Measurements from ENCODE around the gene TMEM42. TPM values are rescaled to one million over a fixed set of nuclear protein-coding genes. Genes with fewer than 3 reads are reported as not detected.
"Not testable (repeated sequence)": the region's sequence is repeated elsewhere in the genome, so short reads cannot be mapped to it uniquely, and the experiment has no call there.

The TMEM42 gene
- polyA plus RNA-seq, 3 donors from 2014 or later, result 27.9 to 54.2 (median 43.3) TPM

GRCh38 chr3:44848634-44849033 lies 13.1 kb upstream of the TMEM42 start:
- H3K4me3 Mint-ChIP-seq, result no peak overlapping the region
- no peak for DNase-seq
- peaks cover 0 to 7% (median 0%) of the 10 kb centered on the region in 3 donors for H3K36me3 Mint-ChIP-seq
- H3K27me3 Mint-ChIP-seq (ENCODE audit: low read depth in 3 of 3), result no peaks in the 10 kb centered on the region
- no peaks in the 10 kb centered on the region for H3K9me3 Mint-ChIP-seq
- no peaks in the 10 kb centered on the region for H3K4me1 Mint-ChIP-seq
- H3K27ac Mint-ChIP-seq, result no peak overlapping the region

- not testable (repeated sequence) for DNase-seq; H3K4me3 Mint-ChIP-seq; H3K36me3 Mint-ChIP-seq; H3K27me3 Mint-ChIP-seq (ENCODE audit: low read depth in 3 of 3); H3K4me1 Mint-ChIP-seq; H3K9me3 Mint-ChIP-seq; H3K27ac Mint-ChIP-seq
Measured at GRCh38 chr3:44856663-44857062, 5.0 kb upstream of the TMEM42 start.

DNA sequence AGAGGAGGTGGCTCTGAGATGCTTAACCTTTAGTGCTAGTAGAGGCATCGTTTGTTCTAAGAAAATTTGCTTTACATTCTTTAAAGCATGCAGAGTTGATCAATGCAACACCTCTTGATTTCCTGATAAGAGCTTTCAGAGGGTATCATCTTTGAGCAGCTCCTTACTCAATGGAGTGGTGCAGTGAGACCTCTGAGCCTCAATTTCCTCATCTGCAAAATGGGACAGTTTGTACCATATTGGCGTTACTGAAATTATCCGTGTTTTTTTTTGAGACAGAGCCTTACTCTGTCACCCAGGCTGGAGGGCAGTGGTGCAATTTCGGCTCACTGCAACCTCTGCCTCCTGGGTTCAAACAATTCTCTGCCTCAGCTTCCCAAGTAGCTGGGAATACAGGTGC lies 1.6 kb upstream of the TMEM42 start:
- H3K9me3 Mint-ChIP-seq, result no peaks in the 10 kb centered on the region
- peaks cover 29 to 33% of the 10 kb centered on the region in 2 donors for H3K4me1 Mint-ChIP-seq
- peak overlapping the region in 2 of 5 donors; percentile 37 to 60 for H3K4me3 Mint-ChIP-seq
- no peak for DNase-seq
- H3K27ac Mint-ChIP-seq, result peak overlapping the region in 3 of 6 donors; percentile 9 to 64 (median 17)
- H3K27me3 Mint-ChIP-seq (ENCODE audit: low read depth in 3 of 3), result peaks cover 2 to 12% (median 5%) of the 10 kb centered on the region in 3 donors
- H3K36me3 Mint-ChIP-seq, result no peaks in the 10 kb centered on the region

GRCh38 chr3:44862226-44862637 lies 520 bp downstream of the TMEM42 start:
- peak overlapping the region; percentile 86 to 96 (median 94) for H3K27ac Mint-ChIP-seq
- peaks cover 2 to 15% (median 5%) of the 10 kb centered on the region in 3 donors for H3K27me3 Mint-ChIP-seq (ENCODE audit: low read depth in 3 of 3)
- H3K4me1 Mint-ChIP-seq, result peaks cover 48 to 54% of the 10 kb centered on the region in 2 donors
- H3K9me3 Mint-ChIP-seq, result no peaks in the 10 kb centered on the region
- no peak for DNase-seq
- H3K4me3 Mint-ChIP-seq, result peak overlapping the region; percentile 84 to 90 (median 87)
- H3K36me3 Mint-ChIP-seq, result peaks cover 0 to 4% (median 0%) of the 10 kb centered on the region in 3 donors

GRCh38 chr3:44865272-44866035 lies 3.7 kb downstream of the TMEM42 start:
- DNase-seq, result peak; percentile 21 to 37 (median 24)
- Mint-ChIP-seq H3K9me3 (no peaks in the 10 kb centered on the region), H3K4me1 (peaks cover 49 to 57% of the 10 kb centered on the region in 2 donors), H3K36me3 (peaks cover 0 to 7% (median 6%) of the 10 kb centered on the region in 3 donors), H3K4me3 (peak overlapping the region in 2 of 5 donors; percentile 10 to 13), H3K27me3 (ENCODE audit: low read depth in 3 of 3) (peaks cover 2 to 15% (median 5%) of the 10 kb centered on the region in 3 donors), H3K27ac (peak overlapping the region in 5 of 6 donors; percentile 25 to 73 (median 59))

GRCh38 chr3:44867421-44868111 lies 5.9 kb downstream of the TMEM42 start:
- Mint-ChIP-seq H3K4me3 (no peak overlapping the region), H3K36me3 (peaks cover 0 to 7% (median 6%) of the 10 kb centered on the region in 3 donors), H3K9me3 (no peaks in the 10 kb centered on the region), H3K27ac (no peak overlapping the region), H3K27me3 (ENCODE audit: low read depth in 3 of 3) (peaks cover 1 to 8% (median 2%) of the 10 kb centered on the region in 3 donors), H3K4me1 (peaks cover 39 to 46% of the 10 kb centered on the region in 2 donors)
- no peak for DNase-seq

DNA sequence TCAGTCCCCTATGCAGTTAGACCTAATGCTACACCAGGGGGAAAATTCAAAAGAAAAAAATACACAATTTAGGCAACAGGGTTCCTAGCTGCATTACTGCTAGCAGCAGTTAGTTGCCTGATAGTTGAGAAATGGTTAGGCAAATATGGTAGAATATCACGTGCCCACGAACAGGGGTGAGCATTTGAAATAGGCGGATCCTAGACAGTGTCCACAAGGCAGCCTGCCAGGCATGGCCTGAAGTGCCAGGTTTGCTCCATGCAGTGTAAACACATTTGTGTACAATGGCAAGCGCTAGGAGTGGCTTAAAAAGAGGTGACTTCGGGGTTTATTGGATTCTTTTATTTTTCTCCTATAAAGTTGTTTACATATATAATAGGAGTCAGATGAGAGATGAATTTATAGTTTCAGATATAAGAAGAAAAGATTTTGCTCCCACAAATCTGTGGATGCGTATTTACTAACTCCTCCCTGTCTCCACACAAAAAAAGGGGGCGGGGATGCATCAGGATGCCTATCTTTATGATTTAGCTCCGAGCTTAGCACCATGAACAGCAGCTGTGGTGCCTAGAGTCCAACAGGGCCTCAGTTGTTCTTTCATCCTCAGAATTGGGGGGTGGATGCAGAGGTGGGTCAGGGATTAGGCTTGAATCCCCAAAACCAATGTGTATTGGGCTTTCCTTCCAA lies 8.8 kb downstream of the TMEM42 start:
- Mint-ChIP-seq H3K4me3 (no peak overlapping the region), H3K27me3 (ENCODE audit: low read depth in 3 of 3) (peaks cover 0 to 4% (median 0%) of the 10 kb centered on the region in 3 donors), H3K9me3 (no peaks in the 10 kb centered on the region), H3K4me1 (peaks cover 16 to 20% of the 10 kb centered on the region in 2 donors), H3K36me3 (peaks cover 0 to 7% (median 6%) of the 10 kb centered on the region in 3 donors), H3K27ac (no peak overlapping the region)
- no peak for DNase-seq

- Mint-ChIP-seq H3K4me1 (no peaks in the 10 kb centered on the region), H3K27me3 (ENCODE audit: low read depth in 3 of 3) (peaks cover 0 to 4% (median 1%) of the 10 kb centered on the region in 3 donors), H3K27ac (no peak within 1 kb of the TSS), H3K9me3 (no peaks in the 10 kb centered on the region), H3K4me3 (no peak within 1 kb of the TSS), H3K36me3 (no peaks in the 10 kb centered on the region)
- no peak for DNase-seq
Measured at GRCh38 chr3:44874308-44874707, 12.6 kb downstream of the TMEM42 start, which contains the start of gene TGM4. TSS of gene TGM4 (plus strand) at chr3:44874608. CDS start at chr3:44874679, 71 bp downstream.

DNA sequence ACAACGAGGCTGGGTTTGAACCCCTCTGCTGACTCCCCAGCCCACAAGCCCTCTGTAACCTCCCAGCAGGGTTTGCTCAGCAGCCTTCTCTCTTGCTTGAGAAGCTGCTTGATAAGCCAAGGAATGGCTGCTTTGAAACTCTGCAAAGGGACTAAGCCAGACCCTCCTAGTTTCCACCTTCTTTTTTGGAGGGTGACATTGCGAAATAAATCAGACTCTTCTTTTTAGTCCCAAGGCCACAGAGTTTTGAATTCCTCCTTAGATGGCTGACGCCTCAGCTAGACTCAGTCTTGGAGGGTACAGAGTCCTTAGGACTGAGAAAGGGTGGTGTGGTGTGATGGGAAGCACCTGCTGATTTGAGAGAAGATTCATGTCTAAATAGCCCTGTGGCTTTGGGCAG lies 13.9 kb downstream of the TMEM42 start:
- peaks cover 0 to 4% (median 1%) of the 10 kb centered on the region in 3 donors for H3K27me3 Mint-ChIP-seq (ENCODE audit: low read depth in 3 of 3)
- H3K4me1 Mint-ChIP-seq, result no peaks in the 10 kb centered on the region
- H3K36me3 Mint-ChIP-seq, result no peaks in the 10 kb centered on the region

DNA sequence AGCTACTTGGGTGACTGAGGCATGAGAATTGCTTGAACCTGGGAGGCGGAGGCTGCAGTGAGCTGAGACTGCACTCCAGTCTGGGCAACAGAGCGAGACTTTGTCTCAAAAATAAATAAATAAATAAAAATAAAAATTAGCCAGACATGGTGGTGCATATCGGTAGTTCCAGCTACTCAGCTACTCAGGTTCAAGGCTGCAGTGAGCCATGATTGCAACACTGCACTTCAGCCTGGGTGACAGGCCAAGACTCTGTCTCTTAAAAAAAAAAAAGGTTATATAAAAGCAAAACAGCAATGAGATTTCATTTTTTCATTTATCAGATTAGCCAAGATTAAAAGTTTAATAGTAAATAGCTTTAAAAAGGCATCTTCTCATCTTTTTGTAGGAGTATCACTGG lies 15.6 kb downstream of the TMEM42 start:
- no peak overlapping the region for H3K27ac Mint-ChIP-seq
- no peaks in the 10 kb centered on the region for H3K9me3 Mint-ChIP-seq
- H3K36me3 Mint-ChIP-seq, result no peaks in the 10 kb centered on the region
- no peak for DNase-seq
- peaks cover 0 to 4% (median 0%) of the 10 kb centered on the region in 3 donors for H3K27me3 Mint-ChIP-seq (ENCODE audit: low read depth in 3 of 3)
- no peaks in the 10 kb centered on the region for H3K4me1 Mint-ChIP-seq
- H3K4me3 Mint-ChIP-seq, result no peak overlapping the region

More for the DNA sequence above, 13.9 kb downstream of the TMEM42 start:
- Mint-ChIP-seq H3K4me3 (no peak overlapping the region), H3K9me3 (no peaks in the 10 kb centered on the region), H3K27ac (no peak overlapping the region)
- DNase-seq, result no peak

- no peak overlapping the region for H3K4me3 Mint-ChIP-seq
- no peaks in the 10 kb centered on the region for H3K36me3 Mint-ChIP-seq
- H3K27me3 Mint-ChIP-seq (ENCODE audit: low read depth in 3 of 3), result peaks cover 0 to 10% (median 2%) of the 10 kb centered on the region in 3 donors
- H3K9me3 Mint-ChIP-seq, result no peaks in the 10 kb centered on the region
- no peak overlapping the region for H3K27ac Mint-ChIP-seq
- no peak for DNase-seq
- H3K4me1 Mint-ChIP-seq, result no peaks in the 10 kb centered on the region
Measured at GRCh38 chr3:44880284-44880683, 18.6 kb downstream of the TMEM42 start.

DNA sequence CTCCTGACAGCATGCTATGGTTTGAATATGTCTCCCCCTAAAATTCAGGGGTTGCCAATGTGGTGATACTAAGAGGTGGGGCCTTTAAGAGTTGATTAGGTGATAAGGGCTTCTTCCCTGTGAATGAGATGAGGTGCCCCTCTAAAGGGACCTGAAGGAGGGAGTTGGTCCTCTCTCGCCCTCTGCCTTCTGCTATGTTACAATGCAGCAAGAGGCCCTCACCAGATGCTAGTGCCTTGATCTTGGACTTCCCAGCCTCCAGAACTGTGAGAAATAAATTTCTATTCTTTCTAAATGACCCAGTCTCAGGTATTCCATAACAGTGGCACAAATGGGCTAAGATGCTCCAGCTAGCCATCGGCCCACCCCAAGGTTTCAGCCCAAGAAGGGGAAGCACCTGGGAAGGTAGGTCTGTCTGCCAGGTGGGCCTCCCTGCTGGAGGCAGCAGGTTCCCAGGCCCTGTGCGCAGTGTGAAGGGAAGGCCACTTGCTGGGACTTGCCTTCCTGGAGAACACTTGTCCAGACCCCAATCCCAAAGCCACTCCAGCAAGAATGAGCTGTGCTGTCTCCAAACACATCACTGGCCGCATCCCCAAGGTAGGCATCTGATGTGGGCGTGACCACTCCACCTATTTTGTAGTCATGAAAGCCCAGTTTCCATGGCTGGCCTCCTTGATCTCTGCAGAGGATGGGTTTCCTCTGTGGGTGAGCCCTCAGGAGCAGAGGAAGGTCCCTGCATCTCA lies 21.7 kb downstream of the TMEM42 start:
- Mint-ChIP-seq H3K9me3 (no peaks in the 10 kb centered on the region), H3K27ac (no peak overlapping the region), H3K4me1 (no peaks in the 10 kb centered on the region), H3K36me3 (no peaks in the 10 kb centered on the region), H3K27me3 (ENCODE audit: low read depth in 3 of 3) (peaks cover 2 to 7% (median 4%) of the 10 kb centered on the region in 3 donors), H3K4me3 (no peak overlapping the region)
- no peak for DNase-seq

- DNase-seq, result no peak
- H3K27ac Mint-ChIP-seq, result no peak overlapping the region
- no peaks in the 10 kb centered on the region for H3K9me3 Mint-ChIP-seq
- no peaks in the 10 kb centered on the region for H3K36me3 Mint-ChIP-seq
- no peaks in the 10 kb centered on the region for H3K4me1 Mint-ChIP-seq
- no peak overlapping the region for H3K4me3 Mint-ChIP-seq
- peaks cover 2 to 5% (median 4%) of the 10 kb centered on the region in 3 donors for H3K27me3 Mint-ChIP-seq (ENCODE audit: low read depth in 3 of 3)
Measured at GRCh38 chr3:44883999-44884431, 22.3 kb downstream of the TMEM42 start.
